MM.1S (cell line): ENCODE results near the gene CNTNAP2.

ENCODE experiments used
- DNase-seq: peaks from one replicate; pipeline ENCODE4 v3.0.0-alpha.2; 2015
- H2AFZ ChIP-seq: fragments of 300-600 bp; sonication (generic); 2 replicates; pipeline ENCODE4 v1.6.0; 2016; ENCODE audit warnings: antibody characterized with exemption, low read length
- H3F3A ChIP-seq: fragments of 300-600 bp; sonication (generic); 2 replicates; pipeline ENCODE4 v1.6.1; 2016; ENCODE audit warnings: mild to moderate bottlenecking, antibody characterized with exemption, low read length, moderate library complexity, mixed read lengths; ENCODE audit not compliant: insufficient read depth
- H3K27ac ChIP-seq: fragments of 300-600 bp; sonication (generic); 2 replicates; pipeline ENCODE4 v1.5.1; 2016; ENCODE audit warnings: mild to moderate bottlenecking, low read length
- H3K27me3 ChIP-seq: fragments of 300-600 bp; sonication (generic); replicated peaks from 2 replicates; pipeline ENCODE4 v1.6.0; 2016; ENCODE audit warnings: low read length; ENCODE audit not compliant: insufficient read depth
- H3K36me3 ChIP-seq: fragments of 300-600 bp; sonication (generic); replicated peaks from 2 replicates; pipeline ENCODE4 v1.6.1; 2016; ENCODE audit warnings: mild to moderate bottlenecking, low read length, mixed read lengths; ENCODE audit not compliant: insufficient read depth
- H3K4me1 ChIP-seq: fragments of 300-600 bp; sonication (generic); 2 replicates; pipeline ENCODE4 v1.6.1; 2016; ENCODE audit warnings: low read length, mixed read lengths
- H3K4me2 ChIP-seq: fragments of 300-600 bp; sonication (generic); 2 replicates; pipeline ENCODE4 v1.6.0; 2016; ENCODE audit warnings: low read depth, low read length
- H3K4me3 ChIP-seq: fragments of 300-600 bp; sonication (generic); 2 replicates; pipeline ENCODE4 v1.5.1; 2016; ENCODE audit warnings: low read length, mixed read lengths
- H3K79me2 ChIP-seq: fragments of 300-600 bp; sonication (generic); 2 replicates; pipeline ENCODE4 v1.6.1; 2016; ENCODE audit warnings: mixed run types, low read length, mixed read lengths
- H3K9ac ChIP-seq: fragments of 300-600 bp; sonication (generic); 2 replicates; pipeline ENCODE4 v1.6.1; 2016; ENCODE audit warnings: low read length, mixed read lengths
- H3K9me2 ChIP-seq: fragments of 300-600 bp; sonication (generic); replicated peaks from 2 replicates; pipeline ENCODE4 v1.6.1; 2016; ENCODE audit warnings: mild to moderate bottlenecking, low read length, mixed read lengths; ENCODE audit not compliant: insufficient read depth
- H3K9me3 ChIP-seq: fragments of 300-600 bp; sonication (generic); replicated peaks from 2 replicates; pipeline ENCODE4 v1.6.1; 2016; ENCODE audit warnings: mild to moderate bottlenecking, low read length, mixed read lengths; ENCODE audit not compliant: insufficient read depth
- H4K20me1 ChIP-seq: fragments of 300-600 bp; sonication (generic); 2 replicates; pipeline ENCODE4 v1.6.1; 2016; ENCODE audit warnings: mild to moderate bottlenecking, low read length, moderate library complexity, mixed read lengths; ENCODE audit not compliant: insufficient read depth
- CTCF ChIP-seq: fragments of 300-600 bp; sonication (generic); IDR thresholded peaks from 2 replicates; pipeline ENCODE4 v1.5.1; 2016; ENCODE audit warnings: antibody characterized with exemption, low read length, mixed read lengths
- EZH2 ChIP-seq: fragments of 300-600 bp; sonication (generic); optimal IDR thresholded peaks from 2 replicates; pipeline ENCODE3; 2017; ENCODE audit warnings: low read depth, mild to moderate bottlenecking, antibody characterized with exemption, low read length, mixed read lengths
- EZH2phosphoT487 ChIP-seq: fragments of 300-600 bp; sonication (generic); IDR thresholded peaks from 2 replicates; pipeline ENCODE4 v1.6.1; 2018; ENCODE audit warnings: antibody characterized with exemption, low read length

The CNTNAP2 gene

DNA sequence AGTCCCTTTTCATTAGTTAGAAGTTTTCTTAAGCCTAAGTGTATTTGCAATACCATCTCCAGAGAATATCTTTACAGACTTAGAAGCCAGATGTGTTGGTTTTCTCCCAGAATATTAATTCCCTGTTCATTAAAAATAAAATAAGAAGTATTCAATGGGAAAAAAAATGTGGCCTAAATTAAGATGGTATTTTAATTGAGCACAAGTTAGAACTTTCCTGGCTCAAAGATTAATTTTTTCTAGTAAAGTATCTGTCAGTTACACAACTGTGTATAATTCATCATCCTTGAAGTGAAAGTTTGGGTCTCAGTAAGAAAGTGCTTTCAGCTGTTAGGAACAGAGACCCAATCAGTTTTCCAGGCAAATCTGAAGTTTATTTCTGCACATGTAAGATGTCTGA, 1294.5 kb downstream of the CNTNAP2 start:
- Histone ChIP-seq H3K79me2 (no peaks in the 10 kb centered on the region), H3K9me3 (no peaks in the 10 kb centered on the region), H4K20me1 (no peaks in the 10 kb centered on the region), H2AFZ (no peak overlapping the region), H3K4me2 (no peak overlapping the region), H3K27ac (no peak overlapping the region), H3K9me2 (no peaks in the 10 kb centered on the region), H3F3A (no peaks in the 10 kb centered on the region), H3K36me3 (no peaks in the 10 kb centered on the region), H3K4me1 (no peaks in the 10 kb centered on the region; the same call in 1 of the 2 replicates), H3K27me3 (no peaks in the 10 kb centered on the region), H3K4me3 (no peak overlapping the region), H3K9ac (no peak overlapping the region)
- DNase-seq = no peak
- no peak for TF ChIP-seq CTCF
- no peak for TF ChIP-seq EZH2phosphoT487

- no peak for DNase-seq
- TF ChIP-seq EZH2phosphoT487 (no peak), EZH2 (no peak), CTCF (no peak)
- no peak overlapping the region for H3K4me2 ChIP-seq
- no peak overlapping the region for H3K27ac ChIP-seq
- no peak overlapping the region for H3K9ac ChIP-seq
- H3K27me3 ChIP-seq = no peaks in the 10 kb centered on the region
- H3F3A ChIP-seq = no peaks in the 10 kb centered on the region
- no peak overlapping the region for H2AFZ ChIP-seq
- no peaks in the 10 kb centered on the region for H3K4me1 ChIP-seq
- no peaks in the 10 kb centered on the region for H3K9me2 ChIP-seq
- H4K20me1 ChIP-seq = no peaks in the 10 kb centered on the region
- H3K4me3 ChIP-seq = no peak overlapping the region
- H3K79me2 ChIP-seq = no peaks in the 10 kb centered on the region
- H3K9me3 ChIP-seq = no peaks in the 10 kb centered on the region
- no peaks in the 10 kb centered on the region for H3K36me3 ChIP-seq
Observed at GRCh38 chr7:147412109-147412508, 1295.5 kb downstream of the CNTNAP2 start.

DNA sequence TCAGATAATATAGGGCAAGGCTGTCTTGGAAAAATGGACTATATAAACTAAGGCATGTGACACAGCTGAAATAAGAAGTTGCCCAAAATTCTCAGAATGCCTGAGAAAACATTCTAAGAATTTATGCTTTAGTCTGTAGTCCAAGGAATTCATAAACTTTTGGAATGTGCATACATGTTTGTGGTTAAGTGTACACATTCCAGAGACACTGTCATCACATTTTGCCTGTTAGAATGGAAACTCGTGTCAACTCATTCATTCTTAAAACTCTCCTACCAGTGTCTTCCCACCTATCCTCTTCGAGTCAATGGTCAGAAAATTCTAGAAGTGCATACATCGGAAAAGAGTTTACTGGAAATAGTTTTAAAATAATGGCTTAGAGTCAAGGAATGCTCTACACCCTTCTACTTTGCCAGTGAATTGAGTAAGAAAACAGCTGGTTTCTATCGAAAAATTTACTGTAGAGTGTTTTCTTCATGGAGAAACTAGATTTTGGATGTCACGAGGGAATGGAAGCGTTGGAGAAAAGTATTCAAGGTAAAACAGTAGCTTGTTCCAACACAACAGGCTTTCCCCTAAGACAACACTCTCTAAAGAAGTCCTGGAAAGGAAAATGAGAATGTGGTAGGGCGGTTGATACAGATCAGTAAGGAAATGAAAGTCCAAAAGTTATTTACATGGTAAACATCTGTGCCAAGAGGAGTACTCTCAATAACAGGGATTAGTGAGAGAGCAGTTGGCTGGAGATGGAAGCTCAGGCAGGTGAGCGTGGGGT, 1296.4 kb downstream of the CNTNAP2 start:
- H2AFZ ChIP-seq = no peak overlapping the region
- H3K9me2 ChIP-seq = no peaks in the 10 kb centered on the region
- H3K4me3 ChIP-seq = no peak overlapping the region
- H3K36me3 ChIP-seq = no peaks in the 10 kb centered on the region
- no peak overlapping the region for H3K4me2 ChIP-seq
- DNase-seq = no peak
- no peaks in the 10 kb centered on the region for H3K27me3 ChIP-seq
- H3F3A ChIP-seq = no peaks in the 10 kb centered on the region
- no peaks in the 10 kb centered on the region for H3K79me2 ChIP-seq
- no peaks in the 10 kb centered on the region for H3K4me1 ChIP-seq
- H3K9me3 ChIP-seq = no peaks in the 10 kb centered on the region
- no peak for TF ChIP-seq EZH2phosphoT487
- H3K9ac ChIP-seq = no peak overlapping the region
- H4K20me1 ChIP-seq = no peaks in the 10 kb centered on the region
- H3K27ac ChIP-seq = no peak overlapping the region

DNA sequence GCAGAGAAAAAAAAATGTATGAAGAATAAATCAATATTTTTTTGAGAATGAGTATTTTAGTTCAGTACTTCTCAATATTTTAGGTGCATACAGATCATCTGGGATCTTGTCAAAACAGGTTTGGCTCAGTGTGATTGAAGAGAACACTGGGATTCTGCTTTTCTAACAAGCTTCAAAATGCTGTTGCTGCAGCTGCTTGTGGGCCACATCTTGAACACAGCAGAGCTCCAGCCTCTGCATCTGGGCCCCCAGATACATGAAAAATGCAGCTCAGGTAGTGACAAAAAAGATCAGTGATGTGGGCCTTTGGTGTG, 1296.9 kb downstream of the CNTNAP2 start:
- H3K79me2 ChIP-seq = no peaks in the 10 kb centered on the region
- H3K27ac ChIP-seq = no peak overlapping the region
- no peaks in the 10 kb centered on the region for H3K9me3 ChIP-seq
- no peak overlapping the region for H2AFZ ChIP-seq
- no peaks in the 10 kb centered on the region for H3K36me3 ChIP-seq
- no peaks in the 10 kb centered on the region for H3K27me3 ChIP-seq
- H3K4me2 ChIP-seq = no peak overlapping the region
- no peak for DNase-seq
- H3K4me1 ChIP-seq = no peaks in the 10 kb centered on the region
- no peaks in the 10 kb centered on the region for H3F3A ChIP-seq
- H3K9ac ChIP-seq = no peak overlapping the region
- no peaks in the 10 kb centered on the region for H4K20me1 ChIP-seq
- H3K4me3 ChIP-seq = no peak overlapping the region
- TF ChIP-seq EZH2phosphoT487 (no peak), EZH2 (no peak), CTCF (no peak)
- no peaks in the 10 kb centered on the region for H3K9me2 ChIP-seq
